ENCODE measurements around the gene SDK2.

Gene SDK2

DNA sequence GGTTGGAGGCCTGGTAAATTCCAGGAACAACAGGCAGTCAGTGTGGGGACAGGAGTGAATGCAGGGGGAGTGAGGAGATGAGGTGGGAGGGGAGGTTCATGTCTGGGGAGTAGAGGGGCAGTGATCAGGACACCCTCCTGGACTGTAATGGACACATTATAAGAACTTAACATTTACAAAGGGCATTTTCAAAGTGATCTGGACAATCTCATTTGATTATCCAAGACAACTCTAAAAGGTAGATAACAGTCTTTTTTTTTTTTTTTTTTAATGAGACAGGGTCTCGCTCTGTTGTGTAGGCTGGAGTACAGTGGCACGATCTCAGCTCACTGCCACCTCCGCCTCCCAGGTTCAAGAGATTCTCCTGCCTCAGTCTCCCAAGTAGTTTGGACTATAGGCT lies 5.7 kb downstream of the SDK2 start (continued):
- TF ChIP-seq, protein P1, sequence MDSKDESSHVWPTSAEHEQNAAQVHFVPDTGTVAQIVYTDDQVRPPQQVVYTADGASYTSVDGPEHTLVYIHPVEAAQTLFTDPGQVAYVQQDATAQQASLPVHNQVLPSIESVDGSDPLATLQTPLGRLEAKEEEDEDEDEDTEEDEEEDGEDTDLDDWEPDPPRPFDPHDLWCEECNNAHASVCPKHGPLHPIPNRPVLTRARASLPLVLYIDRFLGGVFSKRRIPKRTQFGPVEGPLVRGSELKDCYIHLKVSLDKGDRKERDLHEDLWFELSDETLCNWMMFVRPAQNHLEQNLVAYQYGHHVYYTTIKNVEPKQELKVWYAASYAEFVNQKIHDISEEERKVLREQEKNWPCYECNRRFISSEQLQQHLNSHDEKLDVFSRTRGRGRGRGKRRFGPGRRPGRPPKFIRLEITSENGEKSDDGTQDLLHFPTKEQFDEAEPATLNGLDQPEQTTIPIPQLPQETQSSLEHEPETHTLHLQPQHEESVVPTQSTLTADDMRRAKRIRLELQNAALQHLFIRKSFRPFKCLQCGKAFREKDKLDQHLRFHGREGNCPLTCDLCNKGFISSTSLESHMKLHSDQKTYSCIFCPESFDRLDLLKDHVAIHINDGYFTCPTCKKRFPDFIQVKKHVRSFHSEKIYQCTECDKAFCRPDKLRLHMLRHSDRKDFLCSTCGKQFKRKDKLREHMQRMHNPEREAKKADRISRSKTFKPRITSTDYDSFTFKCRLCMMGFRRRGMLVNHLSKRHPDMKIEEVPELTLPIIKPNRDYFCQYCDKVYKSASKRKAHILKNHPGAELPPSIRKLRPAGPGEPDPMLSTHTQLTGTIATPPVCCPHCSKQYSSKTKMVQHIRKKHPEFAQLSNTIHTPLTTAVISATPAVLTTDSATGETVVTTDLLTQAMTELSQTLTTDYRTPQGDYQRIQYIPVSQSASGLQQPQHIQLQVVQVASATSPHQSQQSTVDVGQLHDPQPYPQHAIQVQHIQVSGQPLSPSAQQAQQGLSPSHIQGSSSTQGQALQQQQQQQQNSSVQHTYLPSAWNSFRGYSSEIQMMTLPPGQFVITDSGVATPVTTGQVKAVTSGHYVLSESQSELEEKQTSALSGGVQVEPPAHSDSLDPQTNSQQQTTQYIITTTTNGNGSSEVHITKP (tag by site-specific recombination; IDR thresholded peaks at IDR 0.05) = no peak

DNA sequence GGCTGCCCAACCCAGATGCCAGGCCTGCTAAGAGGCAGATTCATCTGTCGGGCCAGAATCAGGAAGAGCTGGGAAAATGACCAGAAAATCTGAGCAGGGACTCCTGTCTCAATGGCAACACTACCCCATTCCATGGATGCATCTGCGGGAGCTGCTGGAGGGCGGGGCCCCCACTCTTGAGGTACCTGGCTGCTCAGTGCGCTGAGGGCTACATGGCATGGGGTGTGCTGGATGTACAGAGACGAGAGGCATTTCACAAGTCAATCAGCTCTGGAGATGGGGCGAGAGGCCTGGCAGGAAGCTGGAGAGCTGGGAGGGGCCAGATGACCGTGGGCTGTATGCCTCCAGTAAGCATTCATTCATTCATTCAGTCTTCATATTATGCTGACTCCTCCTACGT lies 6.4 kb downstream of the SDK2 start:
- CTCF ChIA-PET = interaction anchor here (1.0 kb wide), 1 partner anchor 208 kb away, joined by 3 read pairs; no protein-coding TSS in a partner anchor

DNA sequence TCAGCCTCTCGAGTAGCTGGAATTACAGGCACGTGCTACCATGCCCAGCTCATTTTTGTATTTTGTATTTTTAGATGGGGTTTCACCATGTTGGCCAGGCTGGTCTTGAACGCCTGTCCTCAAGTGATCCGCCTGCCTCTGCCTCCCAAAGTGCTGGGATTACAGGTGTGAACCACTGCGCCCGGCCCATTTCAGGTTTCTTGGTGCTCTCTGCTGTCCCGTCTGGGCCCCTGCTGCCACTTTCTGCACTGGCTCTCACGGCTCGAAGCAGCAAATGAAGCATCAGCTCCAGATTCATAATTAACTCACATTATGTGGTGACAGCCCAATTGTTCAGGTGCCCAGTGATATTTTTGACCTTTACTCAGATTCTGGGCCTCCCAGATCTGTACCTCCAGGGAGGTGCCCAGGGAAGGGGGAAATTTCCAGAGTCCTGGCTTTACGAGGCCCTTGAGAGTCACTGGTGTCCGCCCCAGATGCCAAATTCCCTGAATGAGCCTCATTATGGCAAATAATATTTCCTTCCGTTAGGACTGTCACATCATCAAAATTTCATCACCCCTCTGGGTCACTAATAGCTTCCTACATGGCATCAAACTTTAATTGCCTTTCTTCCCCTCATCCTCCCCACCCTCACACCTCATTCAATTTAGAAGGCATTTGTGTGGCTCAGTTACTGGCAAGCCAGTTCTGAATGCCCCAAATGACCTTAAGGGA lies 9.0 kb downstream of the SDK2 start:
- H3K4me3 ChIP-seq (ENCODE audit: low read depth, low read length) = no peak overlapping the region
- no peaks in the 10 kb centered on the region for H3K9me3 ChIP-seq (ENCODE audit: control insufficient read depth, insufficient read depth, low read depth, low read length)
- CTCF ChIA-PET = interaction anchor here (0.6 to 1.0 kb wide), 3 partner anchors 11 to 115 kb away, joined by 3 read pairs; no protein-coding TSS in a partner anchor
- peaks cover 4% of the 10 kb centered on the region; the same call in 1 of the 2 replicates for H3K4me1 ChIP-seq (ENCODE audit: control insufficient read depth, insufficient read depth, low read length)
- no peaks in the 10 kb centered on the region for H3K36me3 ChIP-seq (ENCODE audit: control insufficient read depth in 2 of 2, insufficient read depth in 1 of 2, low read length in 2 of 2)
- POLR2A ChIA-PET = no interaction called here
- H3K27ac ChIP-seq (ENCODE audit: extremely low read depth, low read depth, low read length) = no peak overlapping the region
- TF ChIP-seq ZBTB1 (tag by site-specific recombination; IDR thresholded peaks at IDR 0.05) (no peak), ZBTB17 (tag by site-specific recombination; IDR thresholded peaks at IDR 0.05) (no peak), ZNF521 (tag by site-specific recombination; IDR thresholded peaks at IDR 0.05) (no peak), ZNF843 (tag by site-specific recombination; IDR thresholded peaks at IDR 0.05) (no peak), ZNF701 (tag by site-specific recombination; IDR thresholded peaks at IDR 0.05) (no peak), ZNF560 (tag by site-specific recombination; IDR thresholded peaks at IDR 0.05; ENCODE audit: borderline replicate concordance) (no peak), OSR2 (tag by site-specific recombination; IDR thresholded peaks at IDR 0.05) (peak; percentile 37; the same call in 1 of the 2 replicates), ZNF311 (tag by site-specific recombination; IDR thresholded peaks at IDR 0.05; ENCODE audit: borderline replicate concordance) (no peak)
- TF ChIP-seq, protein P2, sequence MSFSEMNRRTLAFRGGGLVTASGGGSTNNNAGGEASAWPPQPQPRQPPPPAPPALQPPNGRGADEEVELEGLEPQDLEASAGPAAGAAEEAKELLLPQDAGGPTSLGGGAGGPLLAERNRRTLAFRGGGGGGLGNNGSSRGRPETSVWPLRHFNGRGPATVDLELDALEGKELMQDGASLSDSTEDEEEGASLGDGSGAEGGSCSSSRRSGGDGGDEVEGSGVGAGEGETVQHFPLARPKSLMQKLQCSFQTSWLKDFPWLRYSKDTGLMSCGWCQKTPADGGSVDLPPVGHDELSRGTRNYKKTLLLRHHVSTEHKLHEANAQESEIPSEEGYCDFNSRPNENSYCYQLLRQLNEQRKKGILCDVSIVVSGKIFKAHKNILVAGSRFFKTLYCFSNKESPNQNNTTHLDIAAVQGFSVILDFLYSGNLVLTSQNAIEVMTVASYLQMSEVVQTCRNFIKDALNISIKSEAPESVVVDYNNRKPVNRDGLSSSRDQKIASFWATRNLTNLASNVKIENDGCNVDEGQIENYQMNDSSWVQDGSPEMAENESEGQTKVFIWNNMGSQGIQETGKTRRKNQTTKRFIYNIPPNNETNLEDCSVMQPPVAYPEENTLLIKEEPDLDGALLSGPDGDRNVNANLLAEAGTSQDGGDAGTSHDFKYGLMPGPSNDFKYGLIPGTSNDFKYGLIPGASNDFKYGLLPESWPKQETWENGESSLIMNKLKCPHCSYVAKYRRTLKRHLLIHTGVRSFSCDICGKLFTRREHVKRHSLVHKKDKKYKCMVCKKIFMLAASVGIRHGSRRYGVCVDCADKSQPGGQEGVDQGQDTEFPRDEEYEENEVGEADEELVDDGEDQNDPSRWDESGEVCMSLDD (tag by site-specific recombination; IDR thresholded peaks at IDR 0.05) = no peak
- TF ChIP-seq, protein P3, sequence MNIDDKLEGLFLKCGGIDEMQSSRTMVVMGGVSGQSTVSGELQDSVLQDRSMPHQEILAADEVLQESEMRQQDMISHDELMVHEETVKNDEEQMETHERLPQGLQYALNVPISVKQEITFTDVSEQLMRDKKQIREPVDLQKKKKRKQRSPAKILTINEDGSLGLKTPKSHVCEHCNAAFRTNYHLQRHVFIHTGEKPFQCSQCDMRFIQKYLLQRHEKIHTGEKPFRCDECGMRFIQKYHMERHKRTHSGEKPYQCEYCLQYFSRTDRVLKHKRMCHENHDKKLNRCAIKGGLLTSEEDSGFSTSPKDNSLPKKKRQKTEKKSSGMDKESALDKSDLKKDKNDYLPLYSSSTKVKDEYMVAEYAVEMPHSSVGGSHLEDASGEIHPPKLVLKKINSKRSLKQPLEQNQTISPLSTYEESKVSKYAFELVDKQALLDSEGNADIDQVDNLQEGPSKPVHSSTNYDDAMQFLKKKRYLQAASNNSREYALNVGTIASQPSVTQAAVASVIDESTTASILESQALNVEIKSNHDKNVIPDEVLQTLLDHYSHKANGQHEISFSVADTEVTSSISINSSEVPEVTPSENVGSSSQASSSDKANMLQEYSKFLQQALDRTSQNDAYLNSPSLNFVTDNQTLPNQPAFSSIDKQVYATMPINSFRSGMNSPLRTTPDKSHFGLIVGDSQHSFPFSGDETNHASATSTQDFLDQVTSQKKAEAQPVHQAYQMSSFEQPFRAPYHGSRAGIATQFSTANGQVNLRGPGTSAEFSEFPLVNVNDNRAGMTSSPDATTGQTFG (tag by site-specific recombination; IDR thresholded peaks at IDR 0.05; ENCODE audit: borderline replicate concordance) = no peak

More for the DNA sequence above, 6.4 kb downstream of the SDK2 start:
- Histone ChIP-seq H3K27ac (ENCODE audit: extremely low read depth, low read depth, low read length) (no peak overlapping the region), H3K4me1 (ENCODE audit: control insufficient read depth, insufficient read depth, low read length) (peaks cover 4% of the 10 kb centered on the region; the same call in 1 of the 2 replicates), H3K36me3 (ENCODE audit: control insufficient read depth in 2 of 2, insufficient read depth in 1 of 2, low read length in 2 of 2) (no peaks in the 10 kb centered on the region), H3K9me3 (ENCODE audit: control insufficient read depth, insufficient read depth, low read depth, low read length) (no peaks in the 10 kb centered on the region), H3K4me3 (ENCODE audit: low read depth, low read length) (no peak overlapping the region)
- POLR2A ChIA-PET = no interaction called here
- TF ChIP-seq SALL2 (tag by site-specific recombination; IDR thresholded peaks at IDR 0.05; ENCODE audit: borderline replicate concordance) (no peak), ZNF558 (tag by site-specific recombination; IDR thresholded peaks at IDR 0.05) (no peak), HOXA7 (CRISPR knock-in tag; IDR thresholded peaks at IDR 0.05; ENCODE audit: borderline replicate concordance) (no peak), ZNF510 (tag by site-specific recombination; IDR thresholded peaks at IDR 0.05; ENCODE audit: insufficient replicate concordance) (no peak), ZNF138 (tag by site-specific recombination; IDR thresholded peaks at IDR 0.05; ENCODE audit: borderline replicate concordance) (no peak), ZBTB48 (tag by site-specific recombination; IDR thresholded peaks at IDR 0.05) (no peak), ZNF670 (tag by site-specific recombination; IDR thresholded peaks at IDR 0.05; ENCODE audit: low read depth) (no peak), SCRT1 (tag by site-specific recombination; IDR thresholded peaks at IDR 0.05; ENCODE audit: borderline replicate concordance) (no peak), ZNF776 (tag by site-specific recombination; IDR thresholded peaks at IDR 0.05; ENCODE audit: borderline replicate concordance) (no peak), GLI2 (tag by site-specific recombination; IDR thresholded peaks at IDR 0.05; ENCODE audit: borderline replicate concordance, low read depth) (no peak), ZNF24 (tag by site-specific recombination; IDR thresholded peaks at IDR 0.05) (no peak), ZNF214 (tag by site-specific recombination; IDR thresholded peaks at IDR 0.05; ENCODE audit: borderline replicate concordance) (no peak), MZF1 (tag by site-specific recombination; IDR thresholded peaks at IDR 0.05; ENCODE audit: borderline replicate concordance) (no peak), ZFP69B (tag by site-specific recombination; IDR thresholded peaks at IDR 0.05) (no peak), KLF16 (tag by site-specific recombination; IDR thresholded peaks at IDR 0.05) (no peak), SCRT2 (tag by site-specific recombination; IDR thresholded peaks at IDR 0.05) (no peak), ZNF223 (tag by site-specific recombination; IDR thresholded peaks at IDR 0.05) (no peak), ZNF266 (tag by site-specific recombination; IDR thresholded peaks at IDR 0.05; ENCODE audit: low read depth) (no peak)
- TF ChIP-seq, protein P4, sequence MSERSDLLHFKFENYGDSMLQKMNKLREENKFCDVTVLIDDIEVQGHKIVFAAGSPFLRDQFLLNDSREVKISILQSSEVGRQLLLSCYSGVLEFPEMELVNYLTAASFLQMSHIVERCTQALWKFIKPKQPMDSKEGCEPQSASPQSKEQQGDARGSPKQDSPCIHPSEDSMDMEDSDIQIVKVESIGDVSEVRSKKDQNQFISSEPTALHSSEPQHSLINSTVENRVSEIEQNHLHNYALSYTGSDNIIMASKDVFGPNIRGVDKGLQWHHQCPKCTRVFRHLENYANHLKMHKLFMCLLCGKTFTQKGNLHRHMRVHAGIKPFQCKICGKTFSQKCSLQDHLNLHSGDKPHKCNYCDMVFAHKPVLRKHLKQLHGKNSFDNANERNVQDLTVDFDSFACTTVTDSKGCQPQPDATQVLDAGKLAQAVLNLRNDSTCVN (tag by site-specific recombination; optimal IDR thresholded peaks at IDR 0.05) = no peak
- TF ChIP-seq, protein P5, sequence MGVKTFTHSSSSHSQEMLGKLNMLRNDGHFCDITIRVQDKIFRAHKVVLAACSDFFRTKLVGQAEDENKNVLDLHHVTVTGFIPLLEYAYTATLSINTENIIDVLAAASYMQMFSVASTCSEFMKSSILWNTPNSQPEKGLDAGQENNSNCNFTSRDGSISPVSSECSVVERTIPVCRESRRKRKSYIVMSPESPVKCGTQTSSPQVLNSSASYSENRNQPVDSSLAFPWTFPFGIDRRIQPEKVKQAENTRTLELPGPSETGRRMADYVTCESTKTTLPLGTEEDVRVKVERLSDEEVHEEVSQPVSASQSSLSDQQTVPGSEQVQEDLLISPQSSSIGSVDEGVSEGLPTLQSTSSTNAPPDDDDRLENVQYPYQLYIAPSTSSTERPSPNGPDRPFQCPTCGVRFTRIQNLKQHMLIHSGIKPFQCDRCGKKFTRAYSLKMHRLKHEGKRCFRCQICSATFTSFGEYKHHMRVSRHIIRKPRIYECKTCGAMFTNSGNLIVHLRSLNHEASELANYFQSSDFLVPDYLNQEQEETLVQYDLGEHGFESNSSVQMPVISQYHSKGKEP (tag by site-specific recombination; IDR thresholded peaks at IDR 0.05) = no peak
